Endothelial cell of umbilical vein (primary cell): Measurements from ENCODE around the gene RNF19B.

ENCODE experiments used
- EZH2 ChIP-seq: IDR thresholded peaks from 2 replicates; pipeline ENCODE4 v1.6.1; 2012; ENCODE audit warnings: borderline replicate concordance, low read depth, mild to moderate bottlenecking, moderate library complexity, low read length, inconsistent platforms; ENCODE audit not compliant: severe bottlenecking
- FOS ChIP-seq: IDR thresholded peaks from 2 replicates; pipeline ENCODE4 v1.6.1; 2011; ENCODE audit warnings: mild to moderate bottlenecking, low read length, moderate library complexity, borderline replicate concordance; ENCODE audit not compliant: insufficient read depth
- JUN ChIP-seq: IDR thresholded peaks from 2 replicates; pipeline ENCODE4 v1.6.1; 2011; ENCODE audit warnings: borderline replicate concordance, low read depth; ENCODE audit not compliant: insufficient read length, insufficient read depth
- MYC ChIP-seq: IDR thresholded peaks from one replicate; pipeline ENCODE4 v1.6.1; 2011; ENCODE audit warnings: mild to moderate bottlenecking, low read depth, low read length
- POLR2A ChIP-seq: IDR thresholded peaks from 2 replicates; pipeline ENCODE4 v1.6.1; 2012; ENCODE audit warnings: low read depth, mild to moderate bottlenecking, control low read depth, low read length
- POLR2AphosphoS5 ChIP-seq: IDR thresholded peaks from 2 replicates; pipeline ENCODE4 v1.6.1; 2012; ENCODE audit warnings: low read depth, mild to moderate bottlenecking, control low read depth, low read length, moderate library complexity; ENCODE audit not compliant: insufficient read depth
- TF ChIP-seq, protein P1 (sequence below), 2 donors: IDR thresholded peaks; 1 replicate in 1 of 2; 2 replicates in 1 of 2; pipeline ENCODE4 v1.5.1; 2011; ENCODE audit warnings: low read length in 2 of 2, mild to moderate bottlenecking in 2 of 2, moderate library complexity in 2 of 2, control low read depth in 1 of 2, inconsistent platforms in 1 of 2, low read depth in 1 of 2; ENCODE audit not compliant: insufficient read depth in 1 of 2; ENCODE audit errors: extremely low read depth in 1 of 2
- TF ChIP-seq, protein P2 (sequence below): IDR thresholded peaks from 2 replicates; pipeline ENCODE4 v1.6.1; 2011; ENCODE audit not compliant: insufficient read depth, insufficient read length

DNA sequence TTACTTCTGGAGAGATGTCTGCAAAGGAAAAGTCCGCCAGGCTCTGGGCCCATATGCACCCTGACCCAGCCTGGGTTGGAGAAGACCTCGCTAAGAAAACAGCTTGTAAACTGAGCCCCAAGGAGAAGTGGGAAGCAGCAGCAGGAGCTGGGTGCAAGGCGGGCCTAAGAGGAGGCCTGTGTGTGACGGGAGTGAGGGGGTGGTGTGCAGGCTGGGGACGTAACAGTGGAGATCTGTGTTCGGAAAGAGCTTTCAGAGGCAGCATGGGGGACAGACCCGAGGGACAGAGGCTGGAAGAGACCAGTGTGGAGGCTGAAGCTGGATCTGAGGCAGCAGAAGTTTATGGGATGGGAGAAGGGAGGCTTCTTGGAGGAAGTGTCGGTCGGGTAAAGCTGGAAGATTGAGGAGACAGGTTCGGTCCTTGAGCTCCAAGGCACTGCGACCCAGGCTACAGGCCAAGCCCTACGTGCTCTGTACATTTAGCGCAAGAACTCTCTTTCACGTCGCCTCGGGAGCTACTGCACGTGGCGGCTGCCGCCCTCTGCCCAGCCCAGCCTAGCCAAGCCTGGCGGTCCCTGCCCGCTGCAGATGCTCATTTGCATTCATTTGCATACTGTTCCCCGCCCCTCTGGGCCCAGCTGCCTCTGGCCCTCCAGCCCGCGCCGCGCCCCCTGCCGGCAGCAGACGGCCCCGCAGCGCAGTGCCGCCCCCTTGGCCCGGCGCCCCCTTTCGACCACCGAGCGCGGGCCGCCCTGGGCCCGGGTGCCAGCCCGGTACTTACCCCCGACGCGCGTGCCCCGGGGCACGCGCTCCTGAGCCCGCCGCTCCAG lies 72.0 kb downstream of the RNF19B start:
- TF ChIP-seq, protein P1, sequence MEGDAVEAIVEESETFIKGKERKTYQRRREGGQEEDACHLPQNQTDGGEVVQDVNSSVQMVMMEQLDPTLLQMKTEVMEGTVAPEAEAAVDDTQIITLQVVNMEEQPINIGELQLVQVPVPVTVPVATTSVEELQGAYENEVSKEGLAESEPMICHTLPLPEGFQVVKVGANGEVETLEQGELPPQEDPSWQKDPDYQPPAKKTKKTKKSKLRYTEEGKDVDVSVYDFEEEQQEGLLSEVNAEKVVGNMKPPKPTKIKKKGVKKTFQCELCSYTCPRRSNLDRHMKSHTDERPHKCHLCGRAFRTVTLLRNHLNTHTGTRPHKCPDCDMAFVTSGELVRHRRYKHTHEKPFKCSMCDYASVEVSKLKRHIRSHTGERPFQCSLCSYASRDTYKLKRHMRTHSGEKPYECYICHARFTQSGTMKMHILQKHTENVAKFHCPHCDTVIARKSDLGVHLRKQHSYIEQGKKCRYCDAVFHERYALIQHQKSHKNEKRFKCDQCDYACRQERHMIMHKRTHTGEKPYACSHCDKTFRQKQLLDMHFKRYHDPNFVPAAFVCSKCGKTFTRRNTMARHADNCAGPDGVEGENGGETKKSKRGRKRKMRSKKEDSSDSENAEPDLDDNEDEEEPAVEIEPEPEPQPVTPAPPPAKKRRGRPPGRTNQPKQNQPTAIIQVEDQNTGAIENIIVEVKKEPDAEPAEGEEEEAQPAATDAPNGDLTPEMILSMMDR (IDR thresholded peaks at IDR 0.05; ENCODE audit: extremely low read depth in 1 of 2, insufficient read depth in 1 of 2, low read depth in 1 of 2, low read length in 2 of 2), result peak; percentile 56 to 76
- TF ChIP-seq JUN (no peak), EZH2 (peak; percentile 31), POLR2AphosphoS5 (no peak), MYC (no peak), POLR2A (no peak), FOS (no peak)
- TF ChIP-seq, protein P2, sequence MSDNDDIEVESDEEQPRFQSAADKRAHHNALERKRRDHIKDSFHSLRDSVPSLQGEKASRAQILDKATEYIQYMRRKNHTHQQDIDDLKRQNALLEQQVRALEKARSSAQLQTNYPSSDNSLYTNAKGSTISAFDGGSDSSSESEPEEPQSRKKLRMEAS, result no peak
